Panc1 (cell line): ENCODE data around the gene KIF26A.

Source experiments
- CTCF ChIP-seq: fragments of 450-650 bp; IDR thresholded peaks from 2 replicates; pipeline ENCODE4 v1.5.1; 2017; ENCODE audit warnings: mild to moderate bottlenecking
- POLR2AphosphoS5 ChIP-seq: IDR thresholded peaks from 2 replicates; pipeline ENCODE4 v1.6.1; 2012; ENCODE audit warnings: mild to moderate bottlenecking, low read depth, low read length, moderate library complexity
- REST ChIP-seq, 2 experiments: IDR thresholded peaks; 2 replicates each; pipeline ENCODE4 v1.6.1; 2011 to 2012; ENCODE audit warnings: low read depth in 2 of 2, control low read depth in 1 of 2, low read length in 1 of 2, mild to moderate bottlenecking in 1 of 2, moderate library complexity in 1 of 2; ENCODE audit not compliant: insufficient read depth in 1 of 2
- SIN3A ChIP-seq: IDR thresholded peaks from 2 replicates; pipeline ENCODE4 v1.6.1; 2012; ENCODE audit warnings: low read depth, mild to moderate bottlenecking, low read length, moderate library complexity, borderline replicate concordance; ENCODE audit not compliant: insufficient read depth
- TCF7L2 ChIP-seq: IDR thresholded peaks from 2 replicates; pipeline ENCODE4 v1.6.1; 2011; ENCODE audit warnings: mild to moderate bottlenecking, low read depth, low read length, inconsistent platforms

GRCh38 chr14:104205781-104206180 is 67.4 kb downstream of the KIF26A start:
- TF ChIP-seq CTCF (no peak), POLR2AphosphoS5 (no peak), SIN3A (no peak), TCF7L2 (no peak), REST (IDR thresholded peaks at IDR 0.05; ENCODE audit: insufficient read depth in 1 of 2, low read depth in 2 of 2, low read length in 1 of 2) (no peak)
